Smooth muscle cell (in vitro differentiated cells): Measurements from ENCODE around the gene SLC27A2. TPM values are rescaled to one million over a fixed set of nuclear protein-coding genes. Genes with fewer than 3 reads are reported as not detected.
A peak's percentile ranks its signal among the peaks of the same experiment; 100 is the strongest.

ENCODE experiments used
- DNase-seq: peaks from one replicate; lab custom pipeline; 2025; ENCODE audit not compliant: unreplicated experiment; lab: John Stamatoyannopoulos, UW
- H2AFZ ChIP-seq: fragments of 200-600 bp; sonication (generic); 2 replicates; pipeline ENCODE4 v1.6.0; 2016; ENCODE audit warnings: antibody characterized with exemption, low read depth, mild to moderate bottlenecking
- H3F3A ChIP-seq: fragments of 200-600 bp; sonication (generic); 2 replicates; pipeline ENCODE4 v1.6.0; 2017; ENCODE audit warnings: antibody characterized with exemption, low read depth
- H3K27ac ChIP-seq: fragments of 200-600 bp; sonication (generic); 2 replicates; pipeline ENCODE4 v1.5.1; 2016; ENCODE audit warnings: low read depth, mild to moderate bottlenecking
- H3K27me3 ChIP-seq: fragments of 200-600 bp; sonication (generic); 2 replicates; pipeline ENCODE4 v1.6.1; 2016; ENCODE audit warnings: low read depth, mild to moderate bottlenecking
- H3K36me3 ChIP-seq: fragments of 200-600 bp; sonication (generic); 2 replicates; pipeline ENCODE4 v1.5.1; 2016; ENCODE audit warnings: low read depth
- H3K4me1 ChIP-seq: fragments of 200-600 bp; sonication (generic); 2 replicates; pipeline ENCODE4 v1.5.1; 2016; ENCODE audit warnings: low read depth
- H3K4me2 ChIP-seq: fragments of 200-600 bp; sonication (generic); 2 replicates; pipeline ENCODE4 v1.6.0; 2016; ENCODE audit warnings: mild to moderate bottlenecking
- H3K4me3 ChIP-seq: fragments of 200-600 bp; sonication (generic); 2 replicates; pipeline ENCODE4 v1.5.1; 2016; ENCODE audit warnings: mild to moderate bottlenecking
- H3K79me2 ChIP-seq: fragments of 200-600 bp; sonication (generic); 2 replicates; pipeline ENCODE4 v1.6.0; 2016; ENCODE audit warnings: low read depth, mild to moderate bottlenecking
- H3K9ac ChIP-seq: fragments of 200-600 bp; sonication (generic); 2 replicates; pipeline ENCODE4 v1.6.0; 2016; ENCODE audit warnings: low read depth
- H3K9me3 ChIP-seq: fragments of 200-600 bp; sonication (generic); replicated peaks from 2 replicates; pipeline ENCODE4 v1.5.1; 2016; ENCODE audit warnings: low read depth
- H4K20me1 ChIP-seq: fragments of 200-600 bp; sonication (generic); 2 replicates; pipeline ENCODE4 v1.6.0; 2016; ENCODE audit warnings: low read depth
- WGBS: methylation state at CpG from one replicate; pipeline ENCODE4 v1.1.7; 2016; ENCODE audit warnings: low lambda C conversion rate; 5-methylcytosine and 5-hydroxymethylcytosine counted together
- polyA plus RNA-seq: library from polyadenylated mRNA; unstranded; fragments of >200 nt; fragmentation: Nextera tagmentation; extraction: Ambion mirVana; gene quantifications from 2 replicates; pipeline ENCODE4 v1.2.1, GENCODE V29; 2016
- total RNA-seq: library from RNA; depleted of rRNA; stranded (reverse); fragments of >200 nt; gene quantifications from 2 replicates; pipeline ENCODE4 v1.2.3, GENCODE V29; 2014
- TF ChIP-seq, protein P1 (sequence below): fragments of 200-600 bp; sonication (generic); IDR thresholded peaks from 2 replicates; pipeline ENCODE4 v1.5.1; 2017; ENCODE audit warnings: borderline replicate concordance, mild to moderate bottlenecking, antibody characterized with exemption; ENCODE audit not compliant: insufficient read depth, poor library complexity, severe bottlenecking

The SLC27A2 gene
- total and polyA plus RNA-seq, 2 experiments from 2014 or later = 1.6 TPM; not detected in 1

DNA sequence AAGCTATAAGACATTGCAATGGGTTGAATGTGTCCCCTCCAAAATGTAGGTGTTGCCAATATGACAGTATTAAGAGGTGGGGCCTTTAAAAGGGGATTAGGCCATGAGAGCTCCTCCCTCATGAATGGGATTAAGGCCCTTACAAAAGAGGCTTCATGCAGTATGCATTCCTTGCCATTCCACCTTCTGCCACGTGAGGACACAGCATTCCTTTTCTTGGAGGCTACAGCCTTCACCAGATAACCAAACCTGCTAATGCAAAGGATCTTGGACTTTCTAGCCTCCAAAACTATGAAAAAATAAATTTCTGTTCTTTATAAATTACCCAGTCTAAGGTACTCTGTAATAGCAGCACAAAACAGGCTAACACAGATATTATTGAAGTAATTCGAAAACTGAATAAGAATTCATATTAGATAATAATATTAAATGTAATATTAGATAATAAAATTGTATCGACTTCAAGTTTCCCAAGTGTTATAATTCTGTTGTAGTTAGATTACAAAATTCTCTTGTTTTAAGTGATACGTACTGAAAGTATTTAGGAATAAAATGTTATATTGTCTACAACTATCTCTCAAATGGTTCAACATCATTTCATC is 33.5 kb upstream of the SLC27A2 start:
- Histone ChIP-seq H3K27me3 (no peaks in the 10 kb centered on the region), H3K27ac (no peak overlapping the region), H3K4me1 (peaks cover 5% of the 10 kb centered on the region), H3K79me2 (no peaks in the 10 kb centered on the region), H2AFZ (no peak overlapping the region), H3K4me2 (no peak overlapping the region), H3K4me3 (no peak overlapping the region), H3K36me3 (no peaks in the 10 kb centered on the region), H4K20me1 (no peaks in the 10 kb centered on the region), H3K9ac (no peak overlapping the region), H3F3A (no peaks in the 10 kb centered on the region), H3K9me3 (no peaks in the 10 kb centered on the region)
- DNase-seq = no peak
- 73% methylated on average over 4 of the region's 4 CpGs for WGBS
- TF ChIP-seq, protein P1, sequence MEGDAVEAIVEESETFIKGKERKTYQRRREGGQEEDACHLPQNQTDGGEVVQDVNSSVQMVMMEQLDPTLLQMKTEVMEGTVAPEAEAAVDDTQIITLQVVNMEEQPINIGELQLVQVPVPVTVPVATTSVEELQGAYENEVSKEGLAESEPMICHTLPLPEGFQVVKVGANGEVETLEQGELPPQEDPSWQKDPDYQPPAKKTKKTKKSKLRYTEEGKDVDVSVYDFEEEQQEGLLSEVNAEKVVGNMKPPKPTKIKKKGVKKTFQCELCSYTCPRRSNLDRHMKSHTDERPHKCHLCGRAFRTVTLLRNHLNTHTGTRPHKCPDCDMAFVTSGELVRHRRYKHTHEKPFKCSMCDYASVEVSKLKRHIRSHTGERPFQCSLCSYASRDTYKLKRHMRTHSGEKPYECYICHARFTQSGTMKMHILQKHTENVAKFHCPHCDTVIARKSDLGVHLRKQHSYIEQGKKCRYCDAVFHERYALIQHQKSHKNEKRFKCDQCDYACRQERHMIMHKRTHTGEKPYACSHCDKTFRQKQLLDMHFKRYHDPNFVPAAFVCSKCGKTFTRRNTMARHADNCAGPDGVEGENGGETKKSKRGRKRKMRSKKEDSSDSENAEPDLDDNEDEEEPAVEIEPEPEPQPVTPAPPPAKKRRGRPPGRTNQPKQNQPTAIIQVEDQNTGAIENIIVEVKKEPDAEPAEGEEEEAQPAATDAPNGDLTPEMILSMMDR = peak; percentile 30

- Histone ChIP-seq H3K79me2 (no peaks in the 10 kb centered on the region), H3K4me2 (no peak overlapping the region), H3K27me3 (no peaks in the 10 kb centered on the region), H3K9me3 (no peaks in the 10 kb centered on the region), H3K4me3 (no peak overlapping the region), H3K36me3 (no peaks in the 10 kb centered on the region), H3K27ac (no peak overlapping the region), H3K4me1 (peaks cover 5% of the 10 kb centered on the region), H3K9ac (no peak overlapping the region), H4K20me1 (no peaks in the 10 kb centered on the region), H2AFZ (peak overlapping the region; percentile 16), H3F3A (no peaks in the 10 kb centered on the region)
- TF ChIP-seq, protein P1 = no peak
- no peak for DNase-seq
- 40% methylated on average over 1 of the region's 1 CpG for WGBS
These were observed 32.9 kb upstream of the SLC27A2 start for GRCh38 chr15:50149090-50149489.

DNA sequence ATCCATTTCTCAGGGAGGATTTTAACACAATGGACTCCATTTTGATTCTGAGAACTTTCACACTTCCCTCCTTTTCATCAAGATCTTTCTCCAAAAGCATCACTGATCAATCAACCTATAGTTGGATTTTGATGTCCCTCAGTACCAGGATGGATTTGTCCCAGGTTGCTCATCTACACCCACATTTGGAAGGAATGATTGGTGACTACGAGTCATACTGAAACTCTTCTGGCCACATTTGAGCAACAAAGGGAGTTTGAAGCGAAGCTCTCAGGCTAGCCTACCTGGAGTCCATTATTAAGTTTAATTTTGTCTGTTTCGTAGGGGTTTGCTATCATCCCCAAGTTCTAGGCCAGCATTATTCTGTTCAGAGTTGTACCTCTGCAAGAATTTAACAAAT is 31.6 kb upstream of the SLC27A2 start:
- Histone ChIP-seq H4K20me1 (no peaks in the 10 kb centered on the region), H2AFZ (no peak overlapping the region), H3K4me3 (no peak overlapping the region), H3K79me2 (no peaks in the 10 kb centered on the region), H3K36me3 (no peaks in the 10 kb centered on the region), H3K4me2 (no peak overlapping the region), H3K9ac (no peak overlapping the region), H3K27ac (no peak overlapping the region), H3K27me3 (no peaks in the 10 kb centered on the region), H3K9me3 (no peaks in the 10 kb centered on the region), H3F3A (no peaks in the 10 kb centered on the region), H3K4me1 (no peaks in the 10 kb centered on the region)
- 94% methylated on average over 3 of the region's 3 CpGs for WGBS
- no peak for DNase-seq
- TF ChIP-seq, protein P1 = no peak

GRCh38 chr15:50150851-50151250 is 31.1 kb upstream of the SLC27A2 start:
- no peaks in the 10 kb centered on the region for H3K27me3 ChIP-seq
- H3K4me3 ChIP-seq = no peak overlapping the region
- no peak overlapping the region for H3K9ac ChIP-seq
- no peak overlapping the region for H3K27ac ChIP-seq
- no peaks in the 10 kb centered on the region for H3K36me3 ChIP-seq
- DNase-seq = no peak
- H2AFZ ChIP-seq = no peak overlapping the region
- H3K79me2 ChIP-seq = no peaks in the 10 kb centered on the region
- H3K9me3 ChIP-seq = no peaks in the 10 kb centered on the region
- H3K4me2 ChIP-seq = no peak overlapping the region
- no peaks in the 10 kb centered on the region for H3F3A ChIP-seq
- TF ChIP-seq, protein P1 = no peak
- no peaks in the 10 kb centered on the region for H3K4me1 ChIP-seq
- H4K20me1 ChIP-seq = no peaks in the 10 kb centered on the region
